WTC11 (cell line): ENCODE results near the gene RETREG2. TPM values are rescaled to one million over a fixed set of nuclear protein-coding genes. Genes with fewer than 3 reads are reported as not detected.

Experiments
- ATAC-seq: fragments of 200-7000 bp; cut with Tn5 transposase; 2 replicates; pipeline ENCODE4 v1.10.0; 2021; ENCODE audit warnings: mild to moderate bottlenecking, moderate library complexity
- CTCF ChIA-PET: fragments of 300-600 bp; sonication (Branson Sonifier 250); formaldehyde crosslinking; loops from one replicate; lab custom pipeline; 2021; ENCODE audit warnings: antibody characterized with exemption; lab: Charles Lee
- POLR2A ChIA-PET: fragments of 350-600 bp; sonication (Branson Sonifier 250); formaldehyde crosslinking; loops from one replicate; lab custom pipeline; 2021; ENCODE audit warnings: antibody characterized with exemption; lab: Charles Lee
- DNase-seq: peaks from one replicate; pipeline ENCODE4 v3.0.0; 2021; ENCODE audit warnings: low spot score
- H3K27ac Mint-ChIP-seq: 2 replicates; pipeline ENCODE4 v1.8.0; 2021; ENCODE audit warnings: mixed read lengths
- H3K27me3 Mint-ChIP-seq: 2 replicates; pipeline ENCODE4 v1.8.0; 2021; ENCODE audit warnings: low read depth, mild to moderate bottlenecking, moderate library complexity, mixed read lengths
- H3K36me3 Mint-ChIP-seq: 2 replicates; pipeline ENCODE4 v1.8.0; 2021; ENCODE audit warnings: mixed read lengths
- H3K4me1 Mint-ChIP-seq: 2 replicates; pipeline ENCODE4 v1.8.0; 2022; ENCODE audit warnings: mixed read lengths
- H3K4me3 Mint-ChIP-seq: 2 replicates; pipeline ENCODE4 v1.8.0; 2021; ENCODE audit warnings: mild to moderate bottlenecking, moderate library complexity, mixed read lengths
- H3K9me3 Mint-ChIP-seq: 2 replicates; pipeline ENCODE4 v1.8.0; 2021; ENCODE audit warnings: mixed read lengths
- ARID4B ChIP-seq: sonication (generic); formaldehyde crosslinking; IDR thresholded peaks from 2 replicates; pipeline ENCODE4 v1.8.0; 2023; ENCODE audit warnings: missing genetic modification reagents, mild to moderate bottlenecking, borderline replicate concordance
- ATF1 ChIP-seq: sonication (generic); formaldehyde crosslinking; IDR thresholded peaks from 2 replicates; pipeline ENCODE4 v1.8.1; 2023; ENCODE audit warnings: mild to moderate bottlenecking, moderate library complexity, missing genetic modification reagents
- CBFB ChIP-seq: sonication (generic); formaldehyde crosslinking; IDR thresholded peaks from 2 replicates; pipeline ENCODE4 v1.8.1; 2022; ENCODE audit warnings: mild to moderate bottlenecking, low read depth, missing genetic modification reagents
- CREB1 ChIP-seq: sonication (generic); formaldehyde crosslinking; IDR thresholded peaks from 2 replicates; pipeline ENCODE4 v1.8.0; 2023; ENCODE audit warnings: mild to moderate bottlenecking, missing genetic modification reagents
- ETV6 ChIP-seq: sonication (generic); formaldehyde crosslinking; IDR thresholded peaks from 2 replicates; pipeline ENCODE4 v1.8.1; 2022; ENCODE audit warnings: mild to moderate bottlenecking, missing genetic modification reagents
- FOXP1 ChIP-seq: sonication (generic); formaldehyde crosslinking; IDR thresholded peaks from 2 replicates; pipeline ENCODE4 v1.8.0; 2022; ENCODE audit warnings: missing genetic modification reagents, mild to moderate bottlenecking, moderate library complexity, borderline replicate concordance
- GABPB1 ChIP-seq: sonication (generic); formaldehyde crosslinking; IDR thresholded peaks from 2 replicates; pipeline ENCODE4 v1.8.1; 2023; ENCODE audit warnings: mild to moderate bottlenecking, missing genetic modification reagents
- GTF2I ChIP-seq: fragments of 250-450 bp; sonication (Bioruptor Pico); conservative IDR thresholded peaks from 2 replicates; pipeline ENCODE4 v1.4.0; 2021; ENCODE audit warnings: mild to moderate bottlenecking
- KAT7 ChIP-seq: sonication (generic); formaldehyde crosslinking; IDR thresholded peaks from 2 replicates; pipeline ENCODE4 v1.8.1; 2023; ENCODE audit warnings: missing genetic modification reagents, mild to moderate bottlenecking, borderline replicate concordance
- NFYB ChIP-seq: sonication (generic); formaldehyde crosslinking; conservative IDR thresholded peaks from 2 replicates; pipeline ENCODE4 v1.8.0; 2022; ENCODE audit warnings: low read depth, missing genetic modification reagents
- NR3C1 ChIP-seq: sonication (generic); formaldehyde crosslinking; conservative IDR thresholded peaks from 2 replicates; pipeline ENCODE4 v1.8.1; 2023; ENCODE audit warnings: low read depth, mild to moderate bottlenecking, missing genetic modification reagents
- OVOL2 ChIP-seq: fragments of 250-450 bp; sonication (Bioruptor Pico); IDR thresholded peaks from 2 replicates; pipeline ENCODE4 v1.9.0; 2021; ENCODE audit warnings: mild to moderate bottlenecking, borderline replicate concordance
- SMAD3 ChIP-seq: sonication (generic); formaldehyde crosslinking; IDR thresholded peaks from 2 replicates; pipeline ENCODE4 v1.8.0; 2022; ENCODE audit warnings: missing genetic modification reagents, mild to moderate bottlenecking, borderline replicate concordance
- SMAD4 ChIP-seq: sonication (generic); formaldehyde crosslinking; IDR thresholded peaks from 2 replicates; pipeline ENCODE4 v1.8.0; 2022; ENCODE audit warnings: mild to moderate bottlenecking, missing genetic modification reagents
- SP1 ChIP-seq: sonication (generic); formaldehyde crosslinking; conservative IDR thresholded peaks from 2 replicates; pipeline ENCODE4 v1.8.1; 2022; ENCODE audit warnings: missing genetic modification reagents
- TEAD1 ChIP-seq: sonication (generic); formaldehyde crosslinking; IDR thresholded peaks from 2 replicates; pipeline ENCODE4 v1.8.0; 2022; ENCODE audit warnings: mild to moderate bottlenecking, missing genetic modification reagents
- ZBTB21 ChIP-seq: sonication (generic); formaldehyde crosslinking; IDR thresholded peaks from 2 replicates; pipeline ENCODE4 v1.8.1; 2023; ENCODE audit warnings: mild to moderate bottlenecking, missing genetic modification reagents, borderline replicate concordance
- ZBTB43 ChIP-seq: sonication (generic); formaldehyde crosslinking; IDR thresholded peaks from 2 replicates; pipeline ENCODE4 v1.8.1; 2023; ENCODE audit warnings: mild to moderate bottlenecking, missing genetic modification reagents
- ZNF121 ChIP-seq: sonication (generic); formaldehyde crosslinking; IDR thresholded peaks from 2 replicates; pipeline ENCODE4 v1.8.0; 2023; ENCODE audit warnings: missing genetic modification reagents
- ZNF232 ChIP-seq: sonication (generic); formaldehyde crosslinking; IDR thresholded peaks from 2 replicates; pipeline ENCODE4 v1.8.0; 2022; ENCODE audit warnings: mild to moderate bottlenecking, missing genetic modification reagents
- ZNF263 ChIP-seq: sonication (generic); formaldehyde crosslinking; IDR thresholded peaks from 2 replicates; pipeline ENCODE4 v1.8.1; 2022; ENCODE audit warnings: low read depth, mild to moderate bottlenecking, moderate library complexity, missing genetic modification reagents
- ZNF396 ChIP-seq: fragments of 250-450 bp; sonication (Bioruptor Pico); IDR thresholded peaks from 2 replicates; pipeline ENCODE4 v1.8.0; 2021; ENCODE audit warnings: mild to moderate bottlenecking, moderate library complexity, borderline replicate concordance
- ZNF671 ChIP-seq: fragments of 250-450 bp; sonication (Bioruptor Pico); IDR thresholded peaks from 2 replicates; pipeline ENCODE4 v1.8.0; 2021; ENCODE audit warnings: mild to moderate bottlenecking
- total RNA-seq: library from RNA; stranded (reverse); gene quantifications from 3 replicates; pipeline ENCODE4 v1.2.3, GENCODE V29; 2021
- TF ChIP-seq, protein P1 (sequence below): sonication (generic); formaldehyde crosslinking; IDR thresholded peaks from 2 replicates; pipeline ENCODE4 v1.8.0; 2022; ENCODE audit warnings: mild to moderate bottlenecking, missing genetic modification reagents
- TF ChIP-seq, protein P2 (sequence below): sonication (generic); formaldehyde crosslinking; conservative IDR thresholded peaks from 2 replicates; pipeline ENCODE4 v1.8.1; 2022; ENCODE audit warnings: mild to moderate bottlenecking, missing genetic modification reagents
- TF ChIP-seq, protein P3 (sequence below): sonication (generic); formaldehyde crosslinking; IDR thresholded peaks from 2 replicates; pipeline ENCODE4 v1.8.1; 2023; ENCODE audit warnings: mild to moderate bottlenecking, moderate library complexity, missing genetic modification reagents

The RETREG2 gene
- total RNA-seq, 1 experiment from 2014 or later = 60.2 TPM

DNA sequence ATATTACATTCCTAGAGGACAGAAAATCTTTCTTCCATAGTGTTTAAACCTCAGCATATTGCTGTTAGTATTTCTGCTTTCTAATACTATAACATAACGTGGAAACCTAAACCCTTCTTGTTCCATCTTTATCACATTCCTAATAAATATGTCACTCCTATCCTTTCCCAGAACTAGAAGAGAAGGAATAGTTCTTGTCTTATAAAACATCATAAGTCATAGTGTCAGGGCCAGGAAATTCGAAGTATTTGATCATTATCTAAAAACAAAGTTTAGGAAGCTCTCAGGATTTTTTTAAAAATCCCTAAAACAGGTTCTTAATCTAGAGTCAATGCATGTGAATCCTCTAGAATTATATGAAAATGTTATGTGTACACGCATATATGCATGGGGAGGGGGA is 19.5 kb upstream of the RETREG2 start (continued):
- no peak for TF ChIP-seq ARID4B (CRISPR knock-in tag)
- no peak for TF ChIP-seq TEAD1 (CRISPR knock-in tag)
- no peak for TF ChIP-seq OVOL2 (CRISPR knock-in tag)
- TF ChIP-seq, all 79 proteins: peak for 0

DNA sequence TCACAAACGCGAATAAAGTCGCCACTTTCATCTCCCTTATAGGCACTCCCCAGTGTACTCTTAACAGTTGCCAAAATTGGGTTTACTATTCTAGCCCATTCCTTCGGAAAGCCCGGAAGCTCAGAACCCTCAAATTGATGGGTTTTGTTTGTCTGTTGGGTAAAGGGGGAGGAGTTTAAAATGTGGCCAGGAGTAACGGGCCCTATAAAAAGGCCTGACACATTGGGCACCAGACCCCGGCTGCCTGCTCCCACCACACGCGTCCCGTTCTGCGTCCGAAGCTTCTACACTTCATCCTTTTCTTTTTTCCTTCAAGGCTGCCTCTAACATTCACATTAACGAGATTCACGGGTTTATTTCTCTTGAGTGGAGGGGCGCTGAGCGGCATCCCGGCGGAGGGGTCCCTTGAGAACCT is 18.3 kb upstream of the RETREG2 start:
- POLR2A ChIA-PET = no interaction called here
- ATAC-seq = peak; percentile 13
- no peak for TF ChIP-seq NR3C1 (CRISPR knock-in tag)
- TF ChIP-seq, protein P1, sequence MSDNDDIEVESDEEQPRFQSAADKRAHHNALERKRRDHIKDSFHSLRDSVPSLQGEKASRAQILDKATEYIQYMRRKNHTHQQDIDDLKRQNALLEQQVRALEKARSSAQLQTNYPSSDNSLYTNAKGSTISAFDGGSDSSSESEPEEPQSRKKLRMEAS (CRISPR knock-in tag) = 0 out of 2 replicates have a peak, but pooled peaks have one; percentile 3
- H3K27ac Mint-ChIP-seq = no peak overlapping the region
- peaks cover 19% of the 10 kb centered on the region for H3K27me3 Mint-ChIP-seq
- H3K4me1 Mint-ChIP-seq = peaks cover 17% of the 10 kb centered on the region
- CTCF ChIA-PET = interaction anchor here (0.8 to 7.6 kb wide), 17 partner anchors 11 to 370 kb away, joined by 3 to 97 read pairs (median 4); partner anchors contain the start of genes ABCB6, CNPPD1, DNPEP and IHH
- no peak for DNase-seq
- H3K4me3 Mint-ChIP-seq = peak overlapping the region; percentile 79
- H3K36me3 Mint-ChIP-seq = peaks cover 8% of the 10 kb centered on the region
- H3K9me3 Mint-ChIP-seq = no peaks in the 10 kb centered on the region

- peaks cover 8% of the 10 kb centered on the region for H3K36me3 Mint-ChIP-seq
- peak; percentile 99 for DNase-seq
- H3K4me1 Mint-ChIP-seq = peaks cover 17% of the 10 kb centered on the region
- ChIA-PET POLR2A (no interaction called here), CTCF (interaction anchor here (1.0 to 7.6 kb wide), 10 partner anchors 11 to 369 kb away, joined by 3 to 97 read pairs (median 5); partner anchors contain the start of genes CNPPD1 and IHH)
- no peaks in the 10 kb centered on the region for H3K9me3 Mint-ChIP-seq
- H3K27me3 Mint-ChIP-seq = peaks cover 19% of the 10 kb centered on the region
- ATAC-seq = peak; percentile 96
- H3K27ac Mint-ChIP-seq = peak within 1 kb of the TSS; percentile 87
- peak within 1 kb of the TSS; percentile 79 for H3K4me3 Mint-ChIP-seq
- TF ChIP-seq CBFB (CRISPR knock-in tag) (no peak), ZNF263 (CRISPR knock-in tag) (no peak), GTF2I (CRISPR knock-in tag) (no peak), NFYB (CRISPR knock-in tag) (no peak), SMAD3 (CRISPR knock-in tag) (no peak), ZNF232 (no peak), FOXP1 (CRISPR knock-in tag) (peak; percentile 84; the same call in 1 of the 2 replicates), ZBTB43 (CRISPR knock-in tag) (0 out of 2 replicates have a peak, but pooled peaks have one; percentile 39), ETV6 (CRISPR knock-in tag) (peak; percentile 81), GABPB1 (peak; percentile 76), SP1 (peak; percentile 89), ZNF396 (CRISPR knock-in tag) (no peak), KAT7 (CRISPR knock-in tag) (no peak; the same call in 1 of the 2 replicates), ZNF121 (0 out of 2 replicates have a peak, but pooled peaks have one; percentile 2), ZBTB21 (CRISPR knock-in tag) (no peak), CREB1 (CRISPR knock-in tag) (no peak), SMAD4 (CRISPR knock-in tag) (no peak), ATF1 (CRISPR knock-in tag) (0 out of 2 replicates have a peak, but pooled peaks have one; percentile 49), ZNF671 (no peak)
- TF ChIP-seq, protein P2, sequence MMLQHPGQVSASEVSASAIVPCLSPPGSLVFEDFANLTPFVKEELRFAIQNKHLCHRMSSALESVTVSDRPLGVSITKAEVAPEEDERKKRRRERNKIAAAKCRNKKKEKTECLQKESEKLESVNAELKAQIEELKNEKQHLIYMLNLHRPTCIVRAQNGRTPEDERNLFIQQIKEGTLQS = no peak
- TF ChIP-seq, protein P3, sequence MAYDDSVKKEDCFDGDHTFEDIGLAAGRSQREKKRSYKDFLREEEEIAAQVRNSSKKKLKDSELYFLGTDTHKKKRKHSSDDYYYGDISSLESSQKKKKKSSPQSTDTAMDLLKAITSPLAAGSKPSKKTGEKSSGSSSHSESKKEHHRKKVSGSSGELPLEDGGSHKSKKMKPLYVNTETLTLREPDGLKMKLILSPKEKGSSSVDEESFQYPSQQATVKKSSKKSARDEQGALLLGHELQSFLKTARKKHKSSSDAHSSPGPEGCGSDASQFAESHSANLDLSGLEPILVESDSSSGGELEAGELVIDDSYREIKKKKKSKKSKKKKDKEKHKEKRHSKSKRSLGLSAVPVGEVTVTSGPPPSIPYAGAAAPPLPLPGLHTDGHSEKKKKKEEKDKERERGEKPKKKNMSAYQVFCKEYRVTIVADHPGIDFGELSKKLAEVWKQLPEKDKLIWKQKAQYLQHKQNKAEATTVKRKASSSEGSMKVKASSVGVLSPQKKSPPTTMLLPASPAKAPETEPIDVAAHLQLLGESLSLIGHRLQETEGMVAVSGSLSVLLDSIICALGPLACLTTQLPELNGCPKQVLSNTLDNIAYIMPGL (CRISPR knock-in tag) = 0 out of 2 replicates have a peak, but pooled peaks have one; percentile 27
Observed at GRCh38 chr2:219160186-219161017, 17.7 kb upstream of the RETREG2 start, which contains the start of gene NHEJ1. Gene NHEJ1, minus strand, starts transcription at chr2:219160815. Its CDS starts 2,453 bp downstream, at chr2:219158362.
